ENCODE measurements around the gene DICER1.

- TF ChIP-seq CTCF (IDR thresholded peaks at IDR 0.05; ENCODE audit: insufficient read depth, low read depth, low read length) (no peak), EZH2 (IDR thresholded peaks at IDR 0.05; ENCODE audit: insufficient read depth, low read length) (no peak)
Measured at GRCh38 chr14:95075789-95076188, 81.5 kb downstream of the DICER1 start.

Data from astrocyte (in vitro differentiated cells and primary cell).